ENCODE results near the gene RING1. TPM values are rescaled to one million over a fixed set of nuclear protein-coding genes. Genes with fewer than 3 reads are reported as not detected.

The RING1 gene
- total and polyA plus RNA-seq, 2 experiments from 2014 or later = 25.6 to 32.5 TPM

GRCh38 chr6:33166811-33167210 is 41.5 kb upstream of the RING1 start:
- WGBS (ENCODE audit: low lambda C conversion rate, missing lambda C conversion rate) = 86% methylated on average over 7 of the region's 7 CpGs
- Histone ChIP-seq H4K20me1 (ENCODE audit: insufficient read depth, poor library complexity, severe bottlenecking) (no peaks in the 10 kb centered on the region), H3K4me2 (no peak overlapping the region), H3K4me3 (no peak overlapping the region), H3K9me2 (replicated peaks; ENCODE audit: insufficient read depth) (no peaks in the 10 kb centered on the region), H3K4me1 (ENCODE audit: insufficient read depth) (peaks cover 4% of the 10 kb centered on the region), H3K9me3 (ENCODE audit: low read depth) (no peaks in the 10 kb centered on the region), H3K27me3 (no peaks in the 10 kb centered on the region), H3K27ac (no peak overlapping the region), H3K36me3 (replicated peaks; ENCODE audit: insufficient read depth, low read depth) (no peaks in the 10 kb centered on the region), H3K79me2 (no peaks in the 10 kb centered on the region), H2AFZ (no peak overlapping the region)
- TF ChIP-seq CTCF (IDR thresholded peaks at IDR 0.05; ENCODE audit: poor library complexity) = no peak
- TF ChIP-seq EZH2 (IDR thresholded peaks at IDR 0.05; ENCODE audit: borderline replicate concordance) = no peak
- TF ChIP-seq EZH2phosphoT487 (IDR thresholded peaks at IDR 0.05; ENCODE audit: low read depth, severe bottlenecking, unreplicated experiment) = no peak
- DNase-seq (ENCODE audit: low spot score) = no peak

DNA sequence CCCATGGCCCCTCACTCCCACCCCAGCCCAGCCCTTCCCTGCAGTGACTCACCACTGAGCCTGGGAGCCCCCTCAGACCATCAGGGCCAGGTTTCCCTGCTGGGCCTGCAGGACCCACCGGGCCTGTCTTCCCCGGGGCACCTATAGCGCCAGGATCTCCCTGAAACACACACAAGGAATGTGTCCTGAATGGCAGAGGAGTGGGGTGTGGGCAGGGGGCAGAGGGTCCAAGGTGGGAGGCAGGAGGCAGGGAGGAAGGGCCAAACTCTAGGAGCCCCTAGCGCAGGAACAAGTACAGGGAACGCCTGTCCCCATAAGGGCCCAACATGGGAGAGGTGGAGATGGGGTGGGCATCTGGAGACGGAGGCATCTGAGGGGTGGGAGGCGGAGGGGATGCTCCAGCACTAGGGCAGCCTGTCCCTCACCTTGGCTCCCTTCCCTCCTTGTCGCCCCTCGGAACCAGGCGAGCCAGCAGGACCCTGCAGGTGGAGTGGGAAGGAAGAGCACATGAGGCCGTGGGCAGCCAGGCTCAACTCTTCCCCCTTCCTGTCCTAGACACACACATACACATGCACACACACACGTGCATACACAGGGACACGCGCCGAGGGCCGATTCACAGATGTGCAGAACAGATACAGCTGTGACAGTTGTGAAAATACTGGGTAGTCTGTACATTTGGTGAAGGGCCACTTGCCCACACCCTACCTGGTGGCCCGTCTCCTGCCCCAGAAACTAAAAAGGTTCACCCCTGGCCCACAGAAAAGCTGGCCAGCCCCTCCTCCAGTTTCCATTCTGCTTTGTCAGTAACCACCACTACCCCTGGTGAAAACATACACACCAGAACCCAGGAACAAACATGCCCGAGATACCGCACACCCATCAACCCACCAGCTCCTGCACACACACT is 40.7 kb upstream of the RING1 start:
- Histone ChIP-seq H3K36me3 (replicated peaks; ENCODE audit: insufficient read depth, low read depth) (no peaks in the 10 kb centered on the region), H3K4me3 (no peak overlapping the region), H3K9me2 (replicated peaks; ENCODE audit: insufficient read depth) (no peaks in the 10 kb centered on the region), H3K9me3 (ENCODE audit: low read depth) (no peaks in the 10 kb centered on the region), H3K27me3 (no peaks in the 10 kb centered on the region), H3K4me2 (no peak overlapping the region), H4K20me1 (ENCODE audit: insufficient read depth, poor library complexity, severe bottlenecking) (no peaks in the 10 kb centered on the region), H2AFZ (no peak overlapping the region), H3K79me2 (no peaks in the 10 kb centered on the region), H3K4me1 (ENCODE audit: insufficient read depth) (no peaks in the 10 kb centered on the region), H3K27ac (no peak overlapping the region)
- TF ChIP-seq EZH2 (IDR thresholded peaks at IDR 0.05; ENCODE audit: borderline replicate concordance) = no peak
- no peak for TF ChIP-seq CTCF (IDR thresholded peaks at IDR 0.05; ENCODE audit: poor library complexity)
- no peak for TF ChIP-seq EZH2phosphoT487 (IDR thresholded peaks at IDR 0.05; ENCODE audit: low read depth, severe bottlenecking, unreplicated experiment)
- no peak for DNase-seq (ENCODE audit: low spot score)
- WGBS (ENCODE audit: low lambda C conversion rate, missing lambda C conversion rate) = 91% methylated on average over 19 of the region's 19 CpGs

DNA sequence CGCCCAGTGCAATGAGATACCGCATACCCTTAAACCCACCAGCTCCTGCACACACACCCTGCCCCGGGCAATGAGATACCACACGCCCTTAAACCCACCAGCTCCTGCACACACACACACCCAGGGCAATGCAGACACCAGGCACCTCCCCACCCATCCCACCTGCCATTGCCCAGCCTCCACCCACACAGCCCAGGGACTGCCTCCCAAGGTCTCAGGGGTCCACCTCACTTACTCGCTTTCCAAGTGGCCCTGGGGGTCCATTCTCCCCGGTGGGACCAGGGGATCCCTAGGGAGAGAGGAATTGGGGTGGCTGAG is 40.1 kb upstream of the RING1 start:
- no peaks in the 10 kb centered on the region for H3K4me1 ChIP-seq (ENCODE audit: insufficient read depth)

More for the DNA sequence above, 40.1 kb upstream of the RING1 start:
- no peak for DNase-seq (ENCODE audit: low spot score)
- 75% methylated on average over 6 of the region's 6 CpGs for WGBS (ENCODE audit: low lambda C conversion rate, missing lambda C conversion rate)
- Histone ChIP-seq H3K4me2 (no peak overlapping the region), H3K79me2 (no peaks in the 10 kb centered on the region), H3K36me3 (replicated peaks; ENCODE audit: insufficient read depth, low read depth) (no peaks in the 10 kb centered on the region), H3K9me2 (replicated peaks; ENCODE audit: insufficient read depth) (no peaks in the 10 kb centered on the region), H3K27me3 (no peaks in the 10 kb centered on the region), H3K4me3 (no peak overlapping the region), H3K27ac (no peak overlapping the region), H4K20me1 (ENCODE audit: insufficient read depth, poor library complexity, severe bottlenecking) (no peaks in the 10 kb centered on the region), H2AFZ (no peak overlapping the region), H3K9me3 (ENCODE audit: low read depth) (no peaks in the 10 kb centered on the region)
- TF ChIP-seq EZH2phosphoT487 (IDR thresholded peaks at IDR 0.05; ENCODE audit: low read depth, severe bottlenecking, unreplicated experiment) (no peak), EZH2 (IDR thresholded peaks at IDR 0.05; ENCODE audit: borderline replicate concordance) (no peak), CTCF (IDR thresholded peaks at IDR 0.05; ENCODE audit: poor library complexity) (no peak)
